ENCODE measurements around the gene TNXB. TPM values are rescaled to one million over a fixed set of nuclear protein-coding genes. Genes with fewer than 3 reads are reported as not detected.

The TNXB gene
- total and polyA plus RNA-seq, 9 of the 15 experiments (the other 6 are each of a cell fraction or from before 2014, with no cell fraction given) = 0.14 to 28.1 (median 12.4) TPM

DNA sequence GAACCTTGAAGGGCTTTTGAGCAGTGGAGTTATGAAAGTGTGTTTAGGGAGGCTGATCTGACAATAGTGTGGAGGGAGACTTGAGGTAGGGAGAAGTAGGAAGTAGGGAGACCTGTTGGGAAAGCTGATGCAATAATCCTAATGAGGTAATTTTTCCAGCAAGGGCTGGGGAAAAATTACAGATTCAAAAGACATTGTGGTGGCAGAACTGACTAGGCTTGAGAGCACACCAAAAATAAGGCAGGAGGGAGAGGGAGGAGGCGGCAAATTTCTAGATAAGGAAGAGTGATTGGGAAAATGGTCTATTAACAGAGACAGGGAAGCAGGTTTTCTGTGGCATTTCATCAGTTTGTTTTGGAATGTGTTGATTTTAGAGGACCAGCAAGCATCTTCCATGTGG lies 37.1 kb upstream of the TNXB start (continued):
- TF ChIP-seq, protein P1, sequence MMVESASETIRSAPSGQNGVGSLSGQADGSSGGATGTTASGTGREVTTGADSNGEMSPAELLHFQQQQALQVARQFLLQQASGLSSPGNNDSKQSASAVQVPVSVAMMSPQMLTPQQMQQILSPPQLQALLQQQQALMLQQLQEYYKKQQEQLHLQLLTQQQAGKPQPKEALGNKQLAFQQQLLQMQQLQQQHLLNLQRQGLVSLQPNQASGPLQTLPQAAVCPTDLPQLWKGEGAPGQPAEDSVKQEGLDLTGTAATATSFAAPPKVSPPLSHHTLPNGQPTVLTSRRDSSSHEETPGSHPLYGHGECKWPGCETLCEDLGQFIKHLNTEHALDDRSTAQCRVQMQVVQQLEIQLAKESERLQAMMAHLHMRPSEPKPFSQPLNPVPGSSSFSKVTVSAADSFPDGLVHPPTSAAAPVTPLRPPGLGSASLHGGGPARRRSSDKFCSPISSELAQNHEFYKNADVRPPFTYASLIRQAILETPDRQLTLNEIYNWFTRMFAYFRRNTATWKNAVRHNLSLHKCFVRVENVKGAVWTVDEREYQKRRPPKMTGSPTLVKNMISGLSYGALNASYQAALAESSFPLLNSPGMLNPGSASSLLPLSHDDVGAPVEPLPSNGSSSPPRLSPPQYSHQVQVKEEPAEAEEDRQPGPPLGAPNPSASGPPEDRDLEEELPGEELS (CRISPR knock-in tag; IDR thresholded peaks at IDR 0.05; ENCODE audit: borderline replicate concordance) = no peak
- no peak for TF ChIP-seq ATF1 (CRISPR knock-in tag; IDR thresholded peaks at IDR 0.05)
- no peak for TF ChIP-seq ATF1 (tag; IDR thresholded peaks at IDR 0.05)
- TF ChIP-seq, protein P2, sequence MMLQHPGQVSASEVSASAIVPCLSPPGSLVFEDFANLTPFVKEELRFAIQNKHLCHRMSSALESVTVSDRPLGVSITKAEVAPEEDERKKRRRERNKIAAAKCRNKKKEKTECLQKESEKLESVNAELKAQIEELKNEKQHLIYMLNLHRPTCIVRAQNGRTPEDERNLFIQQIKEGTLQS (IDR thresholded peaks at IDR 0.05) = peak; percentile 86
- TF ChIP-seq, protein P2 (CRISPR knock-in tag; conservative IDR thresholded peaks at IDR 0.05) = no peak
- no peak for TF ChIP-seq ZC3H11A (IDR thresholded peaks at IDR 0.05; ENCODE audit: low read depth, low read length)
- 0 out of 2 replicates have a peak, but pooled peaks have one; percentile 28 for TF ChIP-seq SMARCA4 (IDR thresholded peaks at IDR 0.05)
- TF ChIP-seq, protein P3, sequence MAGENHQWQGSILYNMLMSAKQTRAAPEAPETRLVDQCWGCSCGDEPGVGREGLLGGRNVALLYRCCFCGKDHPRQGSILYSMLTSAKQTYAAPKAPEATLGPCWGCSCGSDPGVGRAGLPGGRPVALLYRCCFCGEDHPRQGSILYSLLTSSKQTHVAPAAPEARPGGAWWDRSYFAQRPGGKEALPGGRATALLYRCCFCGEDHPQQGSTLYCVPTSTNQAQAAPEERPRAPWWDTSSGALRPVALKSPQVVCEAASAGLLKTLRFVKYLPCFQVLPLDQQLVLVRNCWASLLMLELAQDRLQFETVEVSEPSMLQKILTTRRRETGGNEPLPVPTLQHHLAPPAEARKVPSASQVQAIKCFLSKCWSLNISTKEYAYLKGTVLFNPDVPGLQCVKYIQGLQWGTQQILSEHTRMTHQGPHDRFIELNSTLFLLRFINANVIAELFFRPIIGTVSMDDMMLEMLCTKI (IDR thresholded peaks at IDR 0.05; ENCODE audit: partially characterized antibody) = no peak
- TF ChIP-seq TRIM24 (IDR thresholded peaks at IDR 0.05) = peak; percentile 40 to 43; a peak in 1 of 4 replicates
- peak; percentile 38; the same call in 1 of the 2 replicates for TF ChIP-seq JUND (IDR thresholded peaks at IDR 0.05; ENCODE audit: borderline replicate concordance, low read depth, low read length)
- no peak; the same call in 2 of the 3 replicates for TF ChIP-seq JUND (tag; IDR thresholded peaks at IDR 0.05; ENCODE audit: borderline replicate concordance, low read depth, low read length)
- TF ChIP-seq, protein P4, sequence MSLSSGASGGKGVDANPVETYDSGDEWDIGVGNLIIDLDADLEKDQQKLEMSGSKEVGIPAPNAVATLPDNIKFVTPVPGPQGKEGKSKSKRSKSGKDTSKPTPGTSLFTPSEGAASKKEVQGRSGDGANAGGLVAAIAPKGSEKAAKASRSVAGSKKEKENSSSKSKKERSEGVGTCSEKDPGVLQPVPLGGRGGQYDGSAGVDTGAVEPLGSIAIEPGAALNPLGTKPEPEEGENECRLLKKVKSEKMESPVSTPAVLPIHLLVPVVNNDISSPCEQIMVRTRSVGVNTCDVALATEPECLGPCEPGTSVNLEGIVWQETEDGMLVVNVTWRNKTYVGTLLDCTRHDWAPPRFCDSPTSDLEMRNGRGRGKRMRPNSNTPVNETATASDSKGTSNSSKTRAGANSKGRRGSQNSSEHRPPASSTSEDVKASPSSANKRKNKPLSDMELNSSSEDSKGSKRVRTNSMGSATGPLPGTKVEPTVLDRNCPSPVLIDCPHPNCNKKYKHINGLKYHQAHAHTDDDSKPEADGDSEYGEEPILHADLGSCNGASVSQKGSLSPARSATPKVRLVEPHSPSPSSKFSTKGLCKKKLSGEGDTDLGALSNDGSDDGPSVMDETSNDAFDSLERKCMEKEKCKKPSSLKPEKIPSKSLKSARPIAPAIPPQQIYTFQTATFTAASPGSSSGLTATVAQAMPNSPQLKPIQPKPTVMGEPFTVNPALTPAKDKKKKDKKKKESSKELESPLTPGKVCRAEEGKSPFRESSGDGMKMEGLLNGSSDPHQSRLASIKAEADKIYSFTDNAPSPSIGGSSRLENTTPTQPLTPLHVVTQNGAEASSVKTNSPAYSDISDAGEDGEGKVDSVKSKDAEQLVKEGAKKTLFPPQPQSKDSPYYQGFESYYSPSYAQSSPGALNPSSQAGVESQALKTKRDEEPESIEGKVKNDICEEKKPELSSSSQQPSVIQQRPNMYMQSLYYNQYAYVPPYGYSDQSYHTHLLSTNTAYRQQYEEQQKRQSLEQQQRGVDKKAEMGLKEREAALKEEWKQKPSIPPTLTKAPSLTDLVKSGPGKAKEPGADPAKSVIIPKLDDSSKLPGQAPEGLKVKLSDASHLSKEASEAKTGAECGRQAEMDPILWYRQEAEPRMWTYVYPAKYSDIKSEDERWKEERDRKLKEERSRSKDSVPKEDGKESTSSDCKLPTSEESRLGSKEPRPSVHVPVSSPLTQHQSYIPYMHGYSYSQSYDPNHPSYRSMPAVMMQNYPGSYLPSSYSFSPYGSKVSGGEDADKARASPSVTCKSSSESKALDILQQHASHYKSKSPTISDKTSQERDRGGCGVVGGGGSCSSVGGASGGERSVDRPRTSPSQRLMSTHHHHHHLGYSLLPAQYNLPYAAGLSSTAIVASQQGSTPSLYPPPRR (CRISPR knock-in tag; IDR thresholded peaks at IDR 0.05; ENCODE audit: borderline replicate concordance) = no peak
- TF ChIP-seq U2AF2 (optimal IDR thresholded peaks at IDR 0.05; ENCODE audit: low read depth, low read length) = no peak
- peak; percentile 86 for TF ChIP-seq ZSCAN32 (CRISPR knock-in tag; IDR thresholded peaks at IDR 0.05)
- no peak for TF ChIP-seq GTF2E2 (tag; IDR thresholded peaks at IDR 0.05)

All from K562 (cell line).